HG03159 (cell line): Measurements from ENCODE around the gene SMIM27.
"Not testable (repeated sequence)": the region's sequence is repeated elsewhere in the genome, so short reads cannot be mapped to it uniquely, and the experiment has no call there.

Experiments
- ATAC-seq: cut with Tn5 transposase; IDR thresholded peaks from one replicate; pipeline ENCODE4 v1.9.1; 2021; ENCODE audit warnings: mild to moderate bottlenecking, moderate library complexity; ENCODE audit not compliant: unreplicated experiment

The SMIM27 gene

GRCh38 chr9:32596096-32596865 lies 44.2 kb downstream of the SMIM27 start:
- ATAC-seq: no peak

- no peak for ATAC-seq
Measured at GRCh38 chr9:32596936-32597335, 44.8 kb downstream of the SMIM27 start.

- not testable (repeated sequence) for ATAC-seq
Measured at GRCh38 chr9:32599021-32599420, 46.9 kb downstream of the SMIM27 start.
